H1 (cell line): ENCODE data around the gene PSMD3. TPM values are rescaled to one million over a fixed set of nuclear protein-coding genes. Genes with fewer than 3 reads are reported as not detected.
A peak's percentile ranks its signal among the peaks of the same experiment; 100 is the strongest.

Experiments used
- CTCF ChIA-PET: fragments of 300-600 bp; sonication (Branson Sonifier 250); formaldehyde crosslinking; loops from one replicate; lab custom pipeline; 2021; ENCODE audit not compliant: partially characterized antibody; lab: Charles Lee
- POLR2A ChIA-PET: fragments of 300-600 bp; sonication (Branson Sonifier 250); formaldehyde crosslinking; loops from one replicate; lab custom pipeline; 2021; ENCODE audit warnings: inconsistent platforms; ENCODE audit not compliant: partially characterized antibody; lab: Charles Lee
- DNase-seq, 2 experiments: peaks; one replicate each; pipeline versions ENCODE4 v3.0.0 to v3.0.0-alpha.2; 2010 to 2022; ENCODE audit warnings: low spot score in 2 of 2, low read depth in 1 of 2, mixed read lengths in 1 of 2
- FAIRE-seq: peaks from 2 replicates; lab custom pipeline; 2011; peaks lifted over from hg19 to GRCh38; lab: Jason Lieb, UNC
- H2AFZ ChIP-seq: 2 replicates; pipeline ENCODE4 v1.8.1; 2012; ENCODE audit warnings: low read length, inconsistent platforms
- H2AK5ac ChIP-seq: 2 replicates; pipeline ENCODE4 v1.6.1; 2013; ENCODE audit warnings: low read depth, low read length
- H2BK120ac ChIP-seq: replicated peaks from 2 replicates; pipeline ENCODE3; 2013; ENCODE audit warnings: low read depth, low read length, inconsistent platforms
- H2BK12ac ChIP-seq: 2 replicates; pipeline ENCODE4 v1.6.1; 2013; ENCODE audit warnings: low read depth, low read length
- H2BK15ac ChIP-seq: 2 replicates; pipeline ENCODE4 v1.6.1; 2013; ENCODE audit warnings: low read length
- H2BK20ac ChIP-seq: 2 replicates; pipeline ENCODE4 v1.6.1; 2013; ENCODE audit warnings: low read length
- H2BK5ac ChIP-seq: 2 replicates; pipeline ENCODE4 v1.6.1; 2013; ENCODE audit warnings: low read depth, low read length
- H3K14ac ChIP-seq: 2 replicates; pipeline ENCODE4 v1.6.1; 2013; ENCODE audit warnings: inconsistent platforms; ENCODE audit not compliant: insufficient read length
- H3K18ac ChIP-seq: 2 replicates; pipeline ENCODE4 v1.6.1; 2013; ENCODE audit warnings: low read length; ENCODE audit errors: extremely low read depth
- H3K23ac ChIP-seq: 2 replicates; pipeline ENCODE4 v1.6.1; 2013; ENCODE audit warnings: inconsistent platforms; ENCODE audit not compliant: insufficient read length
- H3K23me2 ChIP-seq: 2 replicates; pipeline ENCODE4 v1.6.1; 2013; ENCODE audit warnings: low read depth, low read length
- H3K27ac ChIP-seq: 2 replicates; pipeline ENCODE4 v1.6.1; 2011; ENCODE audit warnings: low read depth, low read length, inconsistent platforms
- H3K27me3 ChIP-seq, 4 experiments: replicated peaks in 1 of 4; 1 replicate in 1 of 4; 2 replicates in 3 of 4; pipeline versions ENCODE4 v1.6.1 to v1.8.1; 2011 to 2013; ENCODE audit warnings: low read length in 3 of 4, mild to moderate bottlenecking in 3 of 4, inconsistent platforms in 2 of 4, mixed read lengths in 2 of 4, moderate library complexity in 1 of 4; ENCODE audit not compliant: control insufficient read depth in 3 of 4, insufficient read depth in 3 of 4; ENCODE audit errors: extremely low read depth in 1 of 4
- H3K36me3 ChIP-seq, 4 experiments: 2 replicates each; pipeline versions ENCODE4 v1.6.1 to v1.8.1; 2011 to 2013; ENCODE audit warnings: mild to moderate bottlenecking in 4 of 4, low read length in 3 of 4, moderate library complexity in 2 of 4, control low read depth in 1 of 4, inconsistent platforms in 1 of 4; ENCODE audit not compliant: insufficient read depth in 4 of 4, control insufficient read depth in 2 of 4
- H3K4ac ChIP-seq: replicated peaks from 2 replicates; pipeline ENCODE3; 2013; ENCODE audit warnings: low read length, low read depth, mixed read lengths, inconsistent platforms; ENCODE audit not compliant: insufficient read length
- H3K4me1 ChIP-seq, 4 experiments: replicated peaks in 1 of 4; 1 replicate in 1 of 4; 2 replicates in 3 of 4; pipeline versions ENCODE4 v1.6.1 to v1.8.1; 2011 to 2013; ENCODE audit warnings: low read length in 3 of 4, inconsistent platforms in 2 of 4, mixed read lengths in 1 of 4; ENCODE audit not compliant: insufficient read depth in 4 of 4, control insufficient read depth in 3 of 4
- H3K4me2 ChIP-seq, 2 experiments: 2 replicates each; pipeline versions ENCODE4 v1.6.1 to v1.8.1; 2011 to 2013; ENCODE audit warnings: low read depth in 2 of 2, low read length in 2 of 2, control low read depth in 1 of 2, inconsistent platforms in 1 of 2, mild to moderate bottlenecking in 1 of 2; ENCODE audit not compliant: insufficient read depth in 1 of 2
- H3K4me3 ChIP-seq, 4 experiments: fragments of 200-600, 300-600 bp in 1 of 4; sonication (generic), shearing (Covaris generic), sonication (Bioruptor Twin) in 1 of 4; 2 replicates each; pipeline versions ENCODE4 v1.5.1 to v1.8.1; 2011 to 2016; ENCODE audit warnings: low read length in 4 of 4, low read depth in 3 of 4, control low read depth in 2 of 4, inconsistent platforms in 2 of 4, mild to moderate bottlenecking in 2 of 4, mixed read lengths in 1 of 4, moderate library complexity in 1 of 4; ENCODE audit not compliant: insufficient read depth in 2 of 4; ENCODE audit errors: extremely low read depth in 1 of 4
- H3K56ac ChIP-seq: replicated peaks from 2 replicates; pipeline ENCODE3; 2013; ENCODE audit warnings: low read depth, mild to moderate bottlenecking, mixed read lengths, low read length, inconsistent platforms; ENCODE audit not compliant: insufficient read length
- H3K79me1 ChIP-seq: 2 replicates; pipeline ENCODE4 v1.6.1; 2013; ENCODE audit warnings: low read depth, low read length, control low read depth
- H3K79me2 ChIP-seq, 2 experiments: 2 replicates each; pipeline versions ENCODE4 v1.6.1 to v1.8.1; 2012 to 2013; ENCODE audit warnings: low read length in 2 of 2, mild to moderate bottlenecking in 2 of 2, inconsistent platforms in 1 of 2; ENCODE audit not compliant: insufficient read depth in 2 of 2, control insufficient read depth in 1 of 2
- H3K9ac ChIP-seq, 4 experiments: replicated peaks in 1 of 4; 1 replicate in 1 of 4; 2 replicates in 3 of 4; pipeline versions ENCODE4 v1.6.1 to v1.8.1; 2011 to 2013; ENCODE audit warnings: low read depth in 3 of 4, low read length in 3 of 4, control low read depth in 2 of 4, mild to moderate bottlenecking in 2 of 4, moderate library complexity in 2 of 4, inconsistent platforms in 1 of 4; ENCODE audit errors: extremely low read depth in 1 of 4
- H3K9me3 ChIP-seq, 2 experiments: 2 replicates each; pipeline versions ENCODE4 v1.6.1 to v1.8.1; 2012 to 2013; ENCODE audit warnings: mild to moderate bottlenecking in 2 of 2, moderate library complexity in 2 of 2, control low read depth in 1 of 2, inconsistent platforms in 1 of 2, low read depth in 1 of 2, low read length in 1 of 2, mixed read lengths in 1 of 2; ENCODE audit not compliant: insufficient read depth in 2 of 2
- H4K20me1 ChIP-seq, 2 experiments: replicated peaks in 1 of 2; 2 replicates each; pipeline versions ENCODE3 to v1.8.1; 2011 to 2013; ENCODE audit warnings: inconsistent platforms in 2 of 2, low read length in 2 of 2, mild to moderate bottlenecking in 1 of 2; ENCODE audit not compliant: insufficient read depth in 2 of 2, control insufficient read depth in 1 of 2
- H4K5ac ChIP-seq: 2 replicates; pipeline ENCODE4 v1.6.1; 2013; ENCODE audit warnings: low read length, low read depth, mixed read lengths, inconsistent platforms; ENCODE audit not compliant: insufficient read length
- H4K8ac ChIP-seq: 2 replicates; pipeline ENCODE4 v1.8.0; 2013; ENCODE audit warnings: mild to moderate bottlenecking, moderate library complexity, low read length, inconsistent platforms; ENCODE audit not compliant: insufficient read depth; ENCODE audit errors: extremely low read depth
- H4K91ac ChIP-seq: replicated peaks from 2 replicates; pipeline ENCODE3; 2013; ENCODE audit warnings: low read length, mixed read lengths, inconsistent platforms; ENCODE audit not compliant: insufficient read length
- WGBS, 2 experiments: shearing (Covaris generic) in 1 of 2; methylation state at CpG; one replicate each; pipeline versions ENCODE4 v1.1.6 to v1.1.7; 2013 to 2015; ENCODE audit warnings: low lambda C conversion rate in 2 of 2, mixed read lengths in 2 of 2, inconsistent platforms in 1 of 2, low coverage in 1 of 2, missing lambda C conversion rate in 1 of 2; ENCODE audit not compliant: insufficient replicate concordance in 2 of 2, insufficient coverage in 1 of 2, insufficient read length in 1 of 2; ENCODE audit errors: extremely low coverage in 1 of 2, missing lambda C conversion rate in 1 of 2; 5-methylcytosine and 5-hydroxymethylcytosine counted together
- polyA plus RNA-seq, 7 experiments: library from polyadenylated mRNA; depleted of rRNA in 3 of 7; stranded (reverse) in 5 of 7; unstranded in 2 of 7; fragments of >200 nt in 5 of 7; fragments of 200-250 nt in 2 of 7; gene quantifications; 1 replicate in 5 of 7; 2 replicates in 1 of 7; 4 replicates in 1 of 7; pipeline versions ENCODE4 v1.2.1 to v1.2.3, GENCODE V29; 2011 to 2013; ENCODE audit warnings: missing spikeins in 2 of 7, mixed read lengths in 2 of 7
- total RNA-seq: library from RNA; stranded (reverse); fragmentation: NEBNext Ultra II Directional; extraction: Animal tissue kit (Norgen Biotek cat#: 25700); gene quantifications from 2 replicates; pipeline ENCODE4 v1.2.1, GENCODE V29; 2021

The PSMD3 gene
- total and polyA plus RNA-seq, 2 of the 8 experiments (the other 6 are each of a cell fraction or from before 2014, with no cell fraction given) = 151 to 198 TPM

DNA sequence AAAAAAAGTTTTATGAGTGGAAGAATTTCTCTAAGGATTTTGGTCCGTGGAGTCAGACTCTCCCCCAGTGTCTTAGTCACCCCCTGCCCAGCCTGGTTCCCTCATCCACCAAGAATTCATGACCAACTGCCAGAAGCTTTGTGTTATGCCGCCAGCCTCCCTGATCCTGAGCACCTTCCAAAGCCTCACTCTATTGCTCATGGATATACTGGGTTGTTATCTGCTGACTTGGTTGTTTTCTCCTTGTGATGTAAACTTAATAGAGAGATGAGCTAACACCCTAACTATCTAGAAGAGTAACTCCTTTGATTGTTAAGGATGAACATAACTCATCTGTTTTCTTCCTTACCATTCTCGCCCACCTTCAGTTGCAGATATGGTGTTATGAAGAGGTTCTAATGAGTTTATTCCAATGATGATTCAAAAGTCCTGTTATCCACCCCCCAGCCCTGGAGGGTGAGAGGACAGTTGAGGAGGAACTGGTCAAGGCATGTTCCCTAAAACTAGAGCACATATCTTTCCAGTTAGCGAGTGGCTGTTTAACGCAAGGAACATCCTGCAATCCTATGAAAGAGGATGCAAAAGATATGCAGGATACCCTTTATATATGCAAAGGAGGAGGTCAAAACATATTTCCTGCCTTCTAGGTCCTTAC is 1.5 kb upstream of the PSMD3 start:
- Histone ChIP-seq H4K8ac (no peak overlapping the region), H3K27ac (no peak overlapping the region), H2BK15ac (no peak overlapping the region), H3K4me2 (peak overlapping the region; percentile 69 to 90), H3K9ac (no peak overlapping the region), H2AK5ac (no peak overlapping the region), H3K4me1 (peaks cover 0 to 6% (median 3%) of the 10 kb centered on the region in 4 experiments; a peak in 5 of 7 replicates), H3K79me1 (peaks cover 2% of the 10 kb centered on the region; the same call in 1 of the 2 replicates), H3K79me2 (peaks cover 12 to 28% of the 10 kb centered on the region in 2 experiments), H2BK20ac (no peak overlapping the region), H3K4ac (no peak overlapping the region), H4K91ac (no peak overlapping the region), H3K4me3 (peak overlapping the region in 2 of 4 experiments; percentile 98 to 99; a peak in 2 of 8 replicates), H3K23me2 (peaks cover 17% of the 10 kb centered on the region), H3K23ac (no peak overlapping the region), H3K9me3 (no peaks in the 10 kb centered on the region), H3K36me3 (peaks cover 0 to 1% (median under 1%) of the 10 kb centered on the region in 4 experiments; a peak in 4 of 8 replicates), H2BK5ac (no peak overlapping the region), H2BK12ac (0 out of 2 replicates have a peak overlapping the region, but pooled peaks have one; percentile 13), H3K56ac (no peak overlapping the region), H3K14ac (no peak overlapping the region), H4K5ac (no peak overlapping the region), H2AFZ (0 out of 2 replicates have a peak overlapping the region, but pooled peaks have one; percentile 77), H3K27me3 (no peaks in the 10 kb centered on the region), H2BK120ac (no peak overlapping the region), H4K20me1 (peaks cover 4 to 11% of the 10 kb centered on the region in 2 experiments), H3K18ac (no peak overlapping the region)
- CTCF ChIA-PET = interaction anchor here (0.6 to 2.7 kb wide), 13 partner anchors 10 to 162 kb away, joined by 3 to 31 read pairs (median 6); no protein-coding TSS in a partner anchor
- POLR2A ChIA-PET = interaction anchor here (0.7 to 2.1 kb wide), 9 partner anchors 7 to 161 kb away, joined by 3 to 7 read pairs (median 5); partner anchors contain the start of genes CASC3 and GSDMA
- DNase-seq = no peak
- 87% methylated on average over 5 of the region's 5 CpGs; no CpG with 5 or more reads in 1 of the 2 experiments for WGBS, 2 experiments
- no peak for FAIRE-seq
